ENCODE data around the gene C6orf89.

Gene C6orf89

DNA sequence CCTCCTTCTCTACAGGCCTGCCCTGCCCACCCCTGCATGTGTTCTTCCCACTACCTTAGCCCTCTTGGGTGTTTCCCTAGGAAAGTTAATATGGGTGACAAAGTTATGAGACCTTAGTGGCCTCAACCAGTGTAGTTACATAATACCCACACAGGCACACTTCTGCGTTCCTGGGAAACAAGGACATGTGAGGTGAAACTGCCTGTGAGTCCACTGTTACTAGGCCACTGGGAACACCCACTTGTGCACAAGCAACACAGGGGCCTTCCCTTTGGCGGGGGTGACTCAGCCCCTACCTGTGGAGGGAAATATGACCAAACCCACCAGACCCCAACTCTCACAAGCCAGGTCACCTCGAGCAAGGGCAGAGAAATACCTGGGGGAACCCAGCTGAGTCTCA lies 81.5 kb downstream of the C6orf89 start:
- no peak overlapping the region for H3K4me3 ChIP-seq (ENCODE audit: low read depth, low read length)

DNA sequence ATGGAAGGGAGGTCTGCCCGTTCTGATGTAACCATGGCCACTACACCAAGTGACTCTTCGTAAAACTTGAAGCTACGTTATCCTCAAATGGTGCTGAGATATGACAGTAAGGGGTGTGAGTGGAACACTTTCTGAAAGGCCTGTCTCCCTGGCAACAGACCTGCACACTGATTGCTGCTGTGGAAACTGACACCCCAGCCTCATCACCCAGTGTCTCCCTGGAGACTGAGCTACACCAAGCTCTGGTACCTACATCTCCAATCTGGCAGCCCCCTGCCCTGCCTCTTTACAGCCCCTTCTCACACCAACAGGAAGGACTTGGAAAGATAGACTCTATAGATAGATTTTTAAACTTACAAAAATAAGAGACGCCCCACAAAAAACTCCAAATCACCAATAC lies 82.0 kb downstream of the C6orf89 start:
- H3K4me3 ChIP-seq (ENCODE audit: low read depth, low read length) = no peak overlapping the region

DNA sequence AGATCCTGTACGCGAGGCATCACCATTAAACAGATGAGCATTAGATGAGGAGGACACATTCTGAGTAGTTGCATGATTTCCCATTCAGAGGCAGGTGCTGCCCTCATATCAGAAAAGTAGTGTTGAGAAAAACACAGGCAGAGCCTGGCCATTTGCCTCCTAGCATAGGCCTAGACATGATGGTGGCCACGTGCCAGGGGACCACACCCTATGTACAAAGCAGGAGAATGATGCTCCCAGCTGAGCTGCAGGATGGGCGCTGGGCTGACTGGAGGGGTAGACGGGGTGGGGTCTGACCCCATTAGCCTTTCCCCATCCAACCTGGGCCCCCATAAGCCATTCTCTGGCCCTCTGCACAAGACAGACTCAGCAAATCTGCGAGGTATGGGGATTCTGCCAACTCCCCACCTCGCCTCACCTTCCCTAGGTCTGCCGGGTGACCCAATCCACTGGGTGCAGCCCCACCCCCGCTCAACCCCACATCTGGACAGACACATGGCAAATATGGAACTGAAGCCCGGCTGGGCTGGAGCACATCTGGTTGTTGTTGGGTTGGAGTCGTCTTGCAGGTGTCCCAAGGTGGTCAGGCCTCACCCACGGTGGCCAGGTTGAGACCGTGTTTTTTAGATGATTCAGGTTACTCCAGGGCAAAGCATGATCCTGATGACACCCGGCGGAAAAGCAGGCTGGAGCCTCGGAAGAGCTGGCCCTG lies 82.7 kb downstream of the C6orf89 start:
- H3K4me3 ChIP-seq (ENCODE audit: low read depth, low read length) = no peak overlapping the region

DNA sequence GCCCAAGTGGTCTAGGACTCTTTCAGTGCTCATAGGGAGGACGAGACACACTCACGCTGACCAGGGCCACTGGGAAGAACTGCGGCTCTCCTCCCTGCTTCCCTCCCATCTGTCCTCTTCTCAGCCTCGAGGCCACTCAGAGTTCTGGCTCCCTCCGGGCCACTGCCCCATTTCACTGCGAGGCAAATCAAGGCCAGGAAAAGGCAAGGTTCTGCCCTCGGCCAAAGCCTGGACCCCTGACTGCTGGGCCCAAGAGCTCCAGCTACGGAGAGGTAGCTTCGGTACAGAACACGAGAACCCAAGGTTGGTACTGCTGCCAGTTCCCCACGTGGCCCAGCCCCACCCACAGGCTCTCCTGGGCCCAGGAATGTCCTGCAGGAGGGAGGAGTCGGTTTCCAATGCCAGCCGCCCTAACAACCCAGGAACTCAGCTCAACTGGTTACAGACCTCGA lies 83.5 kb downstream of the C6orf89 start:
- H3K4me3 ChIP-seq (ENCODE audit: low read depth, low read length) = no peak overlapping the region

DNA sequence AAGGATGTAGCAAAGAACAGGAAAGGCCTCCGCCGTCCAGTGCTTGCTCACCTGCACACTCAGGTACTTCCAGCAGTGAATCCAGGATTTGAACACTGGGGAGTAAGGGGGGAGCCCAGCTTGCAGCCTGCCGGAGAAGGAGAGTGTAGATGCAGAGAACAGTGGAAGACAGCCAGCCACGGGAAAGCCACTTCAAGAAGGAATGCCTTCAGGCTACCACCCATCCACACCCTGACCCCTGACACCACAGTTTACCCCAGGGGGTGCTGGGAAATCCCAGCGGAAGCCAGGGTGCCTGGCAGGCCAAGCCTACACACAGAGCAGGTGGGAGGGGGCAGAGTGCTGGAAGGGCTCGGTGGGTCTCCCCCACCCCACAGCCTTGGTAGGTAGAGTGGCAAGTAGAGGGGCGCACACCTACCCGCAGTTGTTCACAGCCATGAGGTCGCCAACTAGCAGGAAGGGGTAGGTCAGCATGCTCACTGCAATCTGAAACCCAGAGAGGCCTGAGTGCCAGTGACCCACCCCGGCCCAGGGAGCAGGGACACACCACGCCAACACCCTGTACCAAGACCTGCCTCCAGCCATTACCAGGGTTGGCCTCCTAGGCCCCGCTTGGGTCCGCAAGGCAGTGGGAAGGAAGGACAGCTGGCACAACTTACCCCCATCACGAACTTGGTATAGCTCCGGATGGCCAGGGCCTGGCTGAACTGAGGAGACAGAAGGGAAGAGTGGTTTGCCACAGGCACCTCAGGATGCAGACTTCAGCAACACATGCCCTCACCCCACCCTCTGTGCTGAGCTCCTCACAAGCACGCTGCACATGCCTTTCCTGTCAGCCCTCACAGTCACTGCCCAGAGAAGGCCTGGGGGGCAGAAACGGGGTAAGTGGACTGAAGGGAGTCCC lies 84.5 kb downstream of the C6orf89 start:
- H3K4me3 ChIP-seq (ENCODE audit: low read depth, low read length) = no peak overlapping the region

- H3K4me3 ChIP-seq (ENCODE audit: low read depth, low read length) = no peak overlapping the region
Observed at GRCh38 chr6:36970892-36971842, 85.4 kb downstream of the C6orf89 start.

DNA sequence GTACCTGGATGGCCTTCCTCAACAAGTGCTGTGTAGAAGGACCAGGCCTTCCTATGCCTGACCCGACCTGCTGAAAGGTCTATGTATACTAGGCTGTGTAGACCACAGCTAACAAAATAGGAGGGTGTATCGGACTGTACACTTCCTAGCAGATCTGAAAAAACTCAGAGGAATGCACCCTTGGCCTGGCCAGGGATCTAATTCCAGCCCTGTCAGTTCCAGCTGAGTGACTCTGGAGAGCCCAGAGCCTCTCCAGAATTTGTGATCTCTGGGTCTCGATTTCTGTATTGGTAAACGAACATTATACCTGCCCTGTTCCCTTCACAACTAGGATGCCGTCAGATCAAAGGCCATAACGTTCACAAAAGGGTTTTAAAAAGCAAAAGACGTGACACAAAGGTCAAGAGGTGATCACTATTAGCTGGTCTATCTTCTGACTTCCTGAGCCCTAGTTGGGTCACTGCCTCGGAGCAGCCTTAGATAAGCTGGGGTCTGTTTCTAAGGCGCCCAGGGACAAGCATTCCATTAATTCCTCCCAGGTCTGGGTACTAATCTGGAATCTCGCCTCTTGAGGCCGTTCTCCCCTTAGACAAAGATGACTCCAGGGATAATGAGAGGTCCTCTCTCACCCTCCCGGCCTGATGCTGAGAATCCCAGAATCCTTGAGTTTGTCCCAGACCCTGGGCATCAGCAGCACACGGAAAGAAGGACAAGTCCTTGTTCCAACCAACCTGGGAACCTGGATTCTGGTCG lies 86.3 kb downstream of the C6orf89 start:
- no peak overlapping the region for H3K4me3 ChIP-seq (ENCODE audit: low read depth, low read length)

- H3K4me3 ChIP-seq (ENCODE audit: low read depth, low read length) = no peak overlapping the region
Observed at GRCh38 chr6:36973190-36973589, 87.4 kb downstream of the C6orf89 start.

- no peak overlapping the region for H3K4me3 ChIP-seq (ENCODE audit: low read depth, low read length)
Observed at GRCh38 chr6:36973647-36974046, 87.9 kb downstream of the C6orf89 start.

- H3K4me3 ChIP-seq (ENCODE audit: low read depth, low read length) = no peak overlapping the region
Observed at GRCh38 chr6:36975231-36976006, 89.7 kb downstream of the C6orf89 start.

DNA sequence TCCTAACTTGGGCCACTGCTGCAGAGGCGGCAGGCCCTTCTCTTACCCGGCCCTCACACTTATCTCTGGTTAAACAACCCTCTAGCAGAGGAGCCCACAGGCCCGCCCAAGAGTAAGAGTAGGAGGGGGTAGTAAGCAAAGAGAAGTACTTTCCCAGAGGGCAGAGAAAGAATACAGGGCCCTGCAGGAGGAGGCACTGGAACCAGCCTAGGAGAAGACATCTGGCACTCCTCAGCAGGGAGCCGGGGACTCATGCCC lies 90.2 kb downstream of the C6orf89 start:
- H3K4me3 ChIP-seq (ENCODE audit: low read depth, low read length) = no peak overlapping the region

DNA sequence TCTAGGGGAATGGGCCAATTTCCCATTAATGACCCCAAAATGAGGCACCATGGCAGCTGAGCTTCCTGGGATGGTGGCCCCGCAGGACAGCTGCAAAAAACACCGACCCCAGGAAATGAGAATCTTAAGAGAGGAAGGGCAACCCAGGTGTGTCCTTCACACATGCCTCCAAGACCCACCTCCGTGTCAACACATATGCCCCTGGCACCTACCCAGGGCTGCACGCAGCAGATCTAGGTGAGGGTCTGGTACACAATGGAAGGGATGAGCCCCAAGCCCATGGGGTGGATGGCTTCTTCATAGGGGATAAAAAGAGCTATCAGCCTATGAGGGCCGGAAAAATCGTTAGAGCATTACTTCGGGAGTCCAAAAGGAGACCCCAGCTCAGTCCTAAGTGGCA lies 90.8 kb downstream of the C6orf89 start:
- no peak overlapping the region for H3K4me3 ChIP-seq (ENCODE audit: low read depth, low read length)

- no peak overlapping the region for H3K4me3 ChIP-seq (ENCODE audit: low read depth, low read length)
Observed at GRCh38 chr6:36976931-36977330, 91.2 kb downstream of the C6orf89 start.

- H3K4me3 ChIP-seq (ENCODE audit: low read depth, low read length) = no peak overlapping the region
Observed at GRCh38 chr6:36977470-36977941, 91.8 kb downstream of the C6orf89 start.
